ENCODE results near the gene FTCDNL1.

FTCDNL1 gene

DNA sequence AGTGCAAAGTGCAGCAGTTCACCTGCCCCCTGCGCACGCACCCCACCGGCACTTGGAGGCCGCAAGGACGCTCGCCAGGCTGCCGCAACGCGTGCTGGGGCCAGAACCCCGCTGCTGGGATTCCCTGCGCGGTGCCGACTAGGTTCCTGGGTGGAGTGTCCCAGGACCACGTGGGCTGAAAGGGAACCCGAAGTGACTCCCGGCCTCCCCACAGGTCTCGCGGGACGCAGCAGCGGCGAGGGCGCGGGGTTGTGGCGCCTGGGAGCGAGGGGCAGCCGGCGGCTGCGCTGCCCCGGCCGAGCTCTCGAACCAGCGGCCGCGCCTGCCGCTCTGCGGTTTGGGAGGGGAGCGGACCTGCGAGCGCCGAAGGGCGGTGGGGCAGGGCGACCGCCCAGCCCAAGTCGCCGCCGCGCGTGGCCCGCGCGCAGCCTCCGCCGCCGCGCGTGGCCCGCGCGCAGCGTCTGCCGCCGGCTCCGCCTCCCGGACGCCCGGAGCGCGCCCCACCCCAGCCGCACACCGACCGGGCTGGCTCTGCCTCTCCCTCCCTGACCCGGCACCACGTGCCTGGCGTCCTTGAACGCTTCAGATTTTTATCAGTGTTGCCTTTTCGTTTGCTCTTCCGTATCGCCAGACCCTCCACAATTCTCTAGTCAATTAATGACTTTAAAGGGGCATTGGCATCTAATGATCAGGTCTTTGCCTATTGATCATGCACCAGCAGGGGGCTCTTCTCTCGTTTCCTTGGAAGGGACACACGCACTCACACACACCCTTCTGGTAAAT, at the start of gene FTCDNL1:
TSS of gene FTCDNL1 (minus strand) at position 475 of the 783 bp plus-strand sequence. CDS start 2,230 bp downstream, outside the sequence.
- peak; percentile 13 for DNase-seq

DNA sequence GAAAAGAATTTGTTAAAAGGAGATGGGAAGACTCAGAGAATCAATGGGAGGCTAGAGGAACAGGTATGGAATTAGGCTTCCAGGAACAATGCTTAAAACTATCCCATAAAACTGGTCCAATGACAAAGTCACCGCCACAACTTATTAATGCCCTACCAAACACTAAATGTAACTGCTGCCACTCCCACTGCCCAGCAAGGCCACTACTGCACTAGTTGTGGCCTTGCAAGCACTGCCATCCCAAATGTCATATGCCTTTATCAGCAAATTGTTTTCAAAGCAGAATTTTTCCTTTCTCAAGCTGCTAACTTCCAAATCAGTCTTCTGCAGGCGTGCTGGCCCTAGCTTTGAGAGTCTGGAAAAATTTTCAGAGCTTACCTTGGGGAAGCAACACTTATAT, 45.6 kb upstream of the FTCDNL1 start:
- DNase-seq, result no peak

DNA sequence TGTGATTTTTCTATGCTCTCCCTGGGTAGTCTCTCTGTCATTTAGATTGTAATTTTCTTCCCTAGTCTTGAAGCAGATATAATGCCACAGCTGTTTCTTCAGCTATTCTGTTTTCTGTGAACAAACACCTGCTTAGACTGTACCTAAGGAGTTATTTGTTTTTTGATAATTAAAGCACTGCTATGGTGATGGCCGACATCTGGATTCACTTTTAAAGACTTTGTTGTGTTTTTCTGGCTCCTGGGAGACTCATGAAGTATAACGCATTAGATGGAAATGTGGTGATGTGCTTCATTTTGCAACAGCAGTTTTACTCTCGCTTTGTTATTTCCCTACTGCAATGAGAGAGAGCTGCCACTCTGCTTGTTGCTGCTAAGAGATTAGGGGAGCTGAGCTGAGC, 44.4 kb upstream of the FTCDNL1 start:
- no peak for DNase-seq

DNA sequence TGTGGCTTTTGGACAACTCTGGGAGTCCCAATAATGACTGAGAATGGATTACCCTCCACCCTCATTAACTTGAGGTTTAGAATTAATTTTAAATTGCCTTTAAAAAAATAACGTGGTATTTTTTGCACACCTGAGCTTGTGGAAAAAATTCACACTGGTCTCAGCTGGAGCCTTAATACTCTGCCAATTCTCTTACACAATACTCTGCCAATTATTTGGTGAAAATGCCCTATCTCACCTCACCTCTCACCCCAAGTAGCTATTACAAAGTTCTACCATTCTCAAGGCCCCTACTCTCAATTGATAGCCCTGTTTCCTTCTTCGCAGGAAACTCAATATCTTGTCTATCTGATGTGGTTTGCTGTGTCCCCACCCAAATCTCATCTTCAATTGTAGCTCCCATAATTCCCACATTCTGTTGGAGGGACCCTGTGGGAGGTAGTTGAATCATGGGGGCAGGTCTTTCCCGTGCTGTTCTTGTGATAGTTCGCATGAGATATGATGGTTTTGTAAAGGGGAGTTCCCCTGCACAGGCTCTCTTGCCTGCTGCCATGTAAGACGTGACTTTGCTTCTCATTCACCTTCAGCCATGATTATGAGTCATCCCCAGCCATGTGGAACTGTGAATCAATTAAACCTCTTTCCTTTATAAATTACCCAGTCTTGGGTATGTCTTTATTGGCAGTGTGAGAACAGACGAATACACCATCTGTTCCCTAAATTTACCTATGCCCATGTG, 32.7 kb upstream of the FTCDNL1 start:
- DNase-seq, result no peak

DNA sequence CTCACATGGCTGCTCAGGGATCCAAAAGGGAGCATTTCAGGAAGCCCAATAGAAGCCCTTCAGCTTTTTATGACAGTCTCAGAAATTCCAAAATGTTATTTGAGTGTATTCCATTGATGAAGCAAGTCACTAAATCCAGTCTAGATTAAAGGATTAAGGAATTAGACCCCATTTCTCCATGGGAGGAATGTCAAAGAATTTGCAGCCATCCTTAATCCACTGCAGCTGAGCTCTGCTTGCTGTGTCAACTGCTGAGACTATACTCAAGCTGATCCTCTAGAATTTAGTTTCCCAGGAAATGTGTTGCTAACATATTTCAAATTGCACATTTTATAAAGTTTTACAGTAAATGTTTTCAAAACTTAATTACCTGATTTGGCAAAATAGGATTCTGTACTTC, 31.7 kb upstream of the FTCDNL1 start:
- DNase-seq, result no peak

DNA sequence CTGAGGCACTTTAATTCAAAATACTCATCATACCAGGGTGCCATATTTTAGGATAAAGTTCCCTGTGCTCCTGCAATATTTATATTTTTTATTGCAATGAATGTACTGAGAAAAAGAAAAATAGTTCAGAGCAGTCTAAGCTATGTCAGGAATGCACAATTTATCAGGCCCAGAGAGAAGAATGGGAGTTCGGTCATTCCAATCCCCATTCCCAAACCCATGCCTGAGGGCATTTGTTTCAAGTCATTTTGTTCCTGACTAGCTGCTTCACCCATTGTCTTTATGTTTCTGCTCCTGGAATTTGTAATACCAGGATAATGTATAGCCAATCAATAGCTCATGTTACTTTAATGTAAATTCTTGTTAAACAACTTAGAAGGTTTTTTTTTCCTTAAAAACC, 24.4 kb upstream of the FTCDNL1 start:
- DNase-seq, result no peak

DNA sequence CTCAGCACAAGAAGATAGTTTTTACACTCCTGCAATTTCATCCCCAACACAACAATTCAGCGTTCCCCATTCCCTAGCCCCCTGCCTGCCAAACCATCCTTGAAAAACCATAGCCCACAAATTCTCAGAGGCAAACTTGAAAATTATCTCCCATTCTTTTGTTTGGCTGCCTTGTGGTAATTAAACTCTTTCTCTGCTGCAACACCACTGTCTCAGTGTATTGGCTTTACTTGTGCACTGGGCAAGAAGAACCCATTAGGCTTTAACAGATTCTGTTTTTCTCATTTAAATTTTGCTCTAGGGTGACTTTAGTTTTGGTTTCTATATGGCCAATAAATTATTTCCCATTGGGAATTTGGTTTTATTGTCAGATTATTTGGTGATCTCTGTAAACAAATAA, 23.2 kb upstream of the FTCDNL1 start:
- no peak for DNase-seq

DNA sequence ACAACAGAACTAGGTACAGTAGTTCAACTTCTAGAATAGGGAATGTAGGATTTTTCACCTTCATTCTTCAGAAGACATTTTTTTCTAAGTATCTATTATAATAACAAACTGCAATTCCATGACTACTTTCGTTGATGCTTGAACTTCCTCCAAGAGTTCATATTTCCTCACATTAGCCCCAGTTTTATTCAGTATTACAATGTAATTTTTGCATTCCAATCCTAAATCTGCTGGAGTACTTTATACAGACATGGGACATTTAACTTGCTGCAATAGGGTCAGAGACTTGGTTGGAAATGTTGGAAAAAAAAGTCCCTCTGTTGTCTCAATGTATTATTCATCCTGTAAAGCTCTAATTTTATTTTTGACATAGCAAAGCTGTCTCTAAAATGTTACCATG, 19.6 kb upstream of the FTCDNL1 start:
- no peak for DNase-seq

DNA sequence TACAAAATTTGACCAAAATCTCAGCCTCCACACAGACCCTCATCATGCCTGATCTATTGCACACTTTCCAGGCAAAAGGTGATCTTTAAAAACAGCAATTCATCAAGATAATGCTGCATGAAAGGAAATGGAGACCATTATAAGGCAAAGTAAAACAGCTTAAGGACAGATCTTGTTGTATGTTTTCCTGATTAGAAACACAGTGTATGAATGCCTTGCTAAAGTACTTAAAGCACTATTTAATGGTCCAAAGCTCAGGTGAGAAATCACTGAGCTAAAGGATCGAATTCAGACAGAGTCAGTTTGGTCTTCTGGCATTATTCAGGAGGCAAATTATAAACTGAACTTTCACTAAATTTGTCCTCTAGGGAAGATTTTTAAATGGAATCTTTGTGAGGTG, 18.7 kb upstream of the FTCDNL1 start:
- DNase-seq, result no peak

DNA sequence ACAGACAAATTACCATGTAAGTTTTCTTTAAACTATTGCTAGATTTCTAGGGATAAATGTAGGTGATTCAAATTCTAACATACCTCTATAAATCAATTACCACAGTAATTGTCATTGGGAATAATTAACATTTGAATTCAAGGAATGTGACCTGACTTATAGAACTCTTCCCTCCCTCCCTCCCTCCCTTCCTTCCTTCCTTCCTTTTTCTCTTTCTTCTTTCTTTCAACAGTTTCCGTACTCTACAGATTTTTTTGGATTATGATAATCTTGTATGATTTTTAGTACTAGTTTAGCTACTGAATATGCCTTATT, 18.2 kb upstream of the FTCDNL1 start:
- no peak for DNase-seq

DNA sequence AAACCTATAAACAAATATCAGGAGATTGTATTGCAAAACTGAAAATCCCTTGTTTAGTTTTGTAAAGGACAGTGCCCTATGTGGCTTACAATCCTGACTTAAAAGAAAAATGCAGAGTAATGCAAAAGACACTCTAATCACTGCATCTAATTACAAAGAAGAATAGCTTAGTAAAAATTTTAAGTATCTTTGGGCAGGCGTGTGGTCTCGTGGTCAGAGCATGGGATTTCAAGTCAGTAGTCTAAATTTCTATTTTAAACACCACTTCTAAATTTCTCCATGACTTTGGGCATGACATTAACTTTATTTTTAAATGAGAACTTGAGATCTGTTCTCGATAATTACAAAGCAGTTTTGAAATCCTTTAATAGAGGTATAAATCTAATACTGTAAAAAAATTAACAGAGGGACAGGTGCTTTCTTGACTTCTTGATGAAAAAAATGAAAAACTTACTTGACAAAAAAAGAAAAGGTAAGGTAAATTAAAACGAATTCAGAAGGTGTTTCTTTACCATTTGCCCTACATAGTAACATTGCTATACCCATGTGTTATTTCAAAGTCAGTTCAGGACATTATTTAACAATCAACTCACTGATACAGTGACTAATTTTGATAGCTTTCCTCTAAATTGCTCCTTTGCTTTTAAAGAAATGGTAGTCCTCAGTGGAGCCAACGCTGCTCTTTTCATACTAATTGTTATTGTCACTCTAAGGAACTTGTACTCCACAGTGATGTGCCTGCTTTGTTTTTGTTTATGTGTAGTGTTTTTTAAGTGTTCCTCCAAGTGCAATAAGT, 17.6 kb upstream of the FTCDNL1 start:
- no peak for DNase-seq

DNA sequence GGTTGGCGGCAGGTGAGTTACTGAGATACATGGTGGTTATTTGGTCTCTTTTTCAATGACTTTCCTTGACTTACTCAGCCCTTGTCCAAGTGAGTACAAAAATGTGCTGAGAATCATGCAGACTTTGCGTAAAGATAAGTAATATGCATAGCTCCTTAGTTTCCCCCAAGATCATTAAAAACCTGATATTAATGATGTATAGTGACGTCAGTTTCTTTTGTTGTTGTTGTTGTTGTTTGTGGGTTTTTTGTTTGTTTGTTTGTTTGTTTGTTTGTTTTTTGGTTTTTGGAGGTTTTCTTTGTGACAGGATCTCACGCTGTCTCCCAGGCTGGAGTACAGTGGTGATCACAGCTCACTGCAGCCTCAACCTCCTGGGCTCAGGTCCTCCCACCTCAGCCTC, 14.9 kb upstream of the FTCDNL1 start:
- no peak for DNase-seq

DNA sequence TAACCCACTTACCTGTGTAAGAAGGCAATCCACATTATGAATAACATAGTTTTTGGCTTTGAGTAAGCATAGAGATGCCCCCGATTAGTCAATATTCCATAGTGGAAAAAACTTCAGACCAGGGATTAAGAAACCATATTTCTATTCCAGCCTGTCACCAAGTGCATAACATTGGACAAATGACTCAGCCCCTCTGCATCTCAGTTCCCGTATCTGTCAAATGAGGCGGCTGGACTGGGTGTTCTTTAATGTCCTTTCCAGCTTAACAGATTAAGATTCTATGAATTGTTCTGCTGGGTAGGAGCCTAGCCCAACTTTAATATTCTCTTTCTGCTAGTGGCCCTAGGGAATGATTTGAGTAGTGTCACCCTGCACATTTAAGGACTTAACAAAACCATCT, 11.8 kb upstream of the FTCDNL1 start:
- no peak for DNase-seq

DNA sequence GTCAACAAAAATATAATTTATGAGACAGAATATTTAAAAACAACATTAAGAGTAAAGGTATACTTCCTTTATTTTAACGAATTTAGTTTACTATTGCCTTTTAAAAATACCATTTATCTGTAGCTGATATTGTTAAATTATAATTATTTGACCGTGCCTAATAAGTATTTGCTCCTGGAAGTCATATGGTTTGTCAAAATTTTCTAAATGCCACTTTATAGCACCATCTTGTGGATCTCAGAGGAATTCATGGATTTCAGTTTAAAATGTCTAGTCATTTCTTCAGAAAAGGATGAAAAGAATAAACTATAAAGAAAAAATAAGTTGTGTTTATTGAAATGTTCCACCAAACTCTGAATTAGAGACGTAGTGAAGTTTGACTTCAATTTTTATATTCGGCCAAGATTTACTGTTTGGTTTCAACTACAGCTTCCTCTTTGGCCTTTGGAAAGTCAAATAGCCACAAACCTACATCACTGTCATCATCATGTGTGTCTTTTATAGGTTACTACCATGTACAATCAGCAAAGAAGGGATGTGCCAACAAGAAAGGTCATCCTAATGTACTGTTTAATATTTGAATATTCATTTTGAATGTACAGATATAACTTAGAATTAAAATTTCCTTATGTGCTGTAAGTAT, 10.3 kb upstream of the FTCDNL1 start:
- DNase-seq, result no peak

DNA sequence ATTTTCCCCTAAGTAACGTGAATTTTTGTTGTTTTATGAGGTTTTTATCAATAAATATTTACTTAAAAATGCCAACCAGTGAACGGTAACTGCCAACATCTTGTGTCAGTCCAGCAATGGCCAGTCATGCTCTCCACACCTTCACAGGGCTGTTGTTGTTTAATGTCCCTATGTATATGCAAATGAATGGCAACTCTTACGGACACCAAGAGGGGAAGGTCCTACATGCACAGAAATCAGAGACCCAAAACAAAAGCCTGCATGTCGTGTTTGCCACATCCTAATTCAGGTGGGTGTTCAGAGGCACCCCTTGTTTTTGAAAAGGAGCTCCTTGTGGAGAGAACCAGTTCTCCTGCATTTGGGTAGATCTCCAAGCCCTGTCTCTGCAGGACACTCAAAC, 4.8 kb upstream of the FTCDNL1 start:
- no peak for DNase-seq

DNA sequence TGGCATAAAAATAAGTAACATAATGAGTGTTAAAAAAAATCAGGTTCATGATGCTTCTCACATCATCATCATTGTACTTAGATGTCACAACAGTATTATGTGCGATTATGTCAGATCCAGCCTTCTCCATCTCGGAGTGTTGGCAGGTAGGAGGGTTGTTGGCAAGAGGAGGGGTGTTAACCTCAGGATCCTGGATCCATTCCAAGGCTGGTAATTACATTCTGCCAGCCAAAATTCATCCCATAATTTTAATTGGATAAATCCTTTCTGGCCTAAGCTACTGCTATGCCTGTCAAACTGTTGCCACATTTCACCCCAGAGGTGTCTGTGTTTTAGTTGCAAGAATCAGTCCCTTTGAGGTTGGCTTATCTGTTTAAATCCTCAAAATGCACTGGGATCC, 891 bp upstream of the FTCDNL1 start:
- no peak for DNase-seq

DNA sequence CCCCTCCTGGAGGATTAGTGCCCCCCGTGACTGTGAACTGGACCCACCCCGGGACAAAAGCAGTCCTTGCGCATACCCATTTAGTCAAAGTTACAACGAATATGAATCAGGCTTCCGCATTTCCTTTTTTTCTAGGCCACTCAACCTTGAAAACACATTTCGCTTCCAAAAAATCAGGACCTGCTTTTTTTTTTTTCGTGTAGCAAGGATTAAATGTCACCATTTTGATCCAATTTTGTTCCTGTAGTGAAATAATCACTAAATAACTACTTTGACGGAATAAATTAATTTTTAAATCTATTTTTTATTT, 464 bp upstream of the FTCDNL1 start:
- no peak for DNase-seq

DNA sequence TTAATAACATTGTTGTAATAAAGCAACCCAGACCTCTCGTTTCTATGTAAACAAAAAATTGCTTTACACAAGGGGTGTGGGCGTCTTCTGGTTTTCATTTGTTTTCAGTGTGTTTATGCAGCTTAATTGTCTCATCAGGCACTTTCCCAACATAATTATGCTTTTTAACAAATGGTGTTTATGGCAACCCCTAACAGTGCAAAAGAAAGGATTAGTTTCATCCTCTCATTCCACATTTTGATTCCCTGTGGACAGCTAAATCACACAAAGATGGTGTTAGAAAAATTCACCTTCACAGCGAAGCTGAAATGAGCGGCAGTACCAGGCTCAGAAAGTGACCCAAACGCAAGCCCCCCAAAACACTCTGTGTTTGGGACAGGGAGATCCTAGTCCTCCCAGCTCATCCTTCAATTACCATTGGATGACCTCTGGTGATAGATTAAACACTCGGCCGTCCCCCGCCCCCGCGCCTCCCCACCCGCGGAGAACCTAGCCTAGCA, 724 bp downstream of the FTCDNL1 start:
- DNase-seq, result no peak

DNA sequence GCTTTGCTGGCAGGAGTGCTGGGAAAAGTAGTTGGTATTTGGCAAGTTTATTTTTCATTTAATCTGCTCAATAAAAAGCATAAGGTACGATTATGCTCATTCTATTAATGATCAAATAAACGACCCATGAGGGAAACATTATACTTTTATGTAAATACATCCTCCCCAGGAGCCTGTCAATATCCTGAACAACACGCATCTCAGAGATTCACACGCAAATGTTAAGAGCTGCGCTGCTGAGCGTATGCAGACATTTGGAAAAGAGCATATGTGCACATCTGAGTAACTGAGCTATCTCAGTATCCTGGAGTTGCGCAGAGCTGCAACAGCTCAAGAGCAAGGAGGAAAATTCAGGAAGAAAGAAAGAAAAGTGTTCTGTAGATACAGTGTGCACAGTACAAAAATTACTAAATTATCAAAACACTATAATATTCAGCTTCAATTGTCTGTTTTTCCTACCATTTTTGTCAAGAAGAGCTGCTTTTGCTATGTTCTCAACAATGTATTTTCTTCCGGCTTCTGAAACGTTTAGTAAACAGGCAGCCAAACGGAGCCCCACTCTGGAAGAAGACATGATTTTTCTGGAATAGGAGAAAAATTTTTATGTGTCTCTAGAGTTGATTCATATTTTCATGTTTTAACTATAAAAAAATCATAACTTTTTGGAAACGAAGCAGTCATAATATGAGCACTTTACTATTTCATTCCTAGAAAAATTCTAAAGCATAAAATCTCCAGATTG, 2.4 kb downstream of the FTCDNL1 start:
- no peak for DNase-seq

DNA sequence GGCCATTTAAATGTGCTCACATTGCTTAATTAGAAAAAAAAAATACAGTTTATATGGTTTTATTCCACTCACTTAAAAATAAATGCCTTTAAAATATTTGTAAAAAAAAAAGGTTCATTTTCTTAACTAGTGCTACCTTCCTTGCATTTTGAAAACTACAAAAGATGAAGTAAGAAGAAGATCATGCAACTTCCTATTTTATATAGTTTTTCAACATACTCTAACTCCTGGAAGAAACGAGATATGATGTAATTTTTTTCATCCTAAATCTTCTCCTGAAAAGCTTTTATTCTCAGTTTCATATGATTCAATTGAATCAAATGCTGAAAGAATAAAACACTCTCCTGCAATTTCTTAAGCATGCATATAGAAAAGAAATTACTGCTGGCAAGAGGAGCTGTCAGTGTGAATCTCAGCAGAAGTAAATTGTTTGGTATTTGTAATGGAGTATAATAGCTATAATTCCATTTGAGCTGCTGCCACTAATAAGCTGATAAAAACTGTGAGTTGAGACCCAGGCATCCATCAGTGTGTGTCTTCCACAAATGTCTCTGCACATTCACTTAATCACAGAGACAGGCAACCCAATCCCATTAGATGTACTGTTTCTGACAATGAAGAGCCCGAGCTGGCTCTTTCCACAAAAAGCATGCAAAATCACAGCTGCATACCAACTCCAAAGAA, 3.7 kb downstream of the FTCDNL1 start:
- no peak for DNase-seq

DNA sequence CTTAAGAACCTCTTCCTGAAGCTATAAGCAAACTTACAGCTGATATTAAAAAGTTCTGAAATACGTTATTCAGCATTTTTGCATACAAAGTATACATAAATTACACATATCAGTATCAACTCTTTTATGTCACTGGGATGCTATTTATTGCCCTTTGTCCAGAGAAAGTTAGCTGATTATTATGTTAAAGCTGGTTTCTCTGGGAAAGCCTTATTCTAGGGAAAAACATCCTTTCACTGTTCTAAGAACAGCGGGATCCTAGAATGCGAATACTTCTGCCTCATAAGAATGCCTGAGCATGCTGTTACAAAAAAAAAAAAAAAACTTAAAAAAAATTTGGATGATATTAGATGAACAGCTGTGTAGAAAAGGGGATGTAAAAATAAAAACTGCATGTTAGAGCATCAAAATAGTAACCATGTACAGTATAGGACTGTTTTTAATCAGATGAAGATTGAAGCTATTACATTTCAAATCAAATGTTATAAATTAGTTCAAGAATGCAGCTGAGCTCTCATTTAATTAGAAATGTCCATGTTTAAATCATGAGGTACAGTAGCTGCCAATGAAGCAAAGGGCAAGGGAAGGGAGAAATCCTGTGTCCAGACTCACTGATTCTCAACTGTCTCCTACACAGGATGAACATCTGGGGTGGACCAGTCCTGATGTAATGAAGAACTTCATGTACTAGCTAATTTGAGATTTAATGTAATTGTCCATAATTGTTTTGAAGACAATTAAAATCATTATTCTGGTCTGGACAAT, 8.2 kb downstream of the FTCDNL1 start:
- no peak for DNase-seq

All from DMS79 (cell line).